ENCODE results near the gene TRAPPC3L. TPM values are rescaled to one million over a fixed set of nuclear protein-coding genes. Genes with fewer than 3 reads are reported as not detected.

Gene TRAPPC3L
- total and polyA plus RNA-seq, 2 of the 13 experiments (the other 11 are each of a cell fraction or from before 2014, with no cell fraction given) = not detected

- no peak for TF ChIP-seq ZNF10 (CRISPR knock-in tag; IDR thresholded peaks at IDR 0.05; ENCODE audit: borderline replicate concordance, low read depth)
- TF ChIP-seq MBD4 (IDR thresholded peaks at IDR 0.05; ENCODE audit: borderline replicate concordance, low read length) = no peak
- TF ChIP-seq ZNF382 (CRISPR knock-in tag; IDR thresholded peaks at IDR 0.05; ENCODE audit: borderline replicate concordance) = no peak
- TF ChIP-seq MAFK (conservative IDR thresholded peaks at IDR 0.05 in 1 of 2, IDR thresholded peaks at IDR 0.05 in 1 of 2; ENCODE audit: low read length in 2 of 2) = no peak
- no peak for TF ChIP-seq KLF9 (CRISPR knock-in tag; IDR thresholded peaks at IDR 0.05; ENCODE audit: low read depth)
- no peak for TF ChIP-seq PAWR (CRISPR knock-in tag; IDR thresholded peaks at IDR 0.05; ENCODE audit: borderline replicate concordance)
- TF ChIP-seq SNRNP70 (IDR thresholded peaks at IDR 0.05; ENCODE audit: low read depth, low read length) = no peak
- TF ChIP-seq FOXO1 (CRISPR knock-in tag; IDR thresholded peaks at IDR 0.05) = peak; percentile 62; the same call in 1 of the 2 replicates
- TF ChIP-seq MZF1 (CRISPR knock-in tag; IDR thresholded peaks at IDR 0.05; ENCODE audit: borderline replicate concordance) = peak; percentile 53; the same call in 1 of the 2 replicates
- TF ChIP-seq NCOA1 (CRISPR knock-in tag; IDR thresholded peaks at IDR 0.05) = no peak
- TF ChIP-seq SRSF1 (optimal IDR thresholded peaks at IDR 0.05; ENCODE audit: low read depth, low read length) = no peak
- TF ChIP-seq ZBTB26 (CRISPR knock-in tag; IDR thresholded peaks at IDR 0.05; ENCODE audit: borderline replicate concordance) = no peak
- peak; percentile 90 for TF ChIP-seq POGZ (CRISPR knock-in tag; IDR thresholded peaks at IDR 0.05)
- no peak for TF ChIP-seq ADNP (CRISPR knock-in tag; IDR thresholded peaks at IDR 0.05)
- TF ChIP-seq ZBTB7B (CRISPR knock-in tag; IDR thresholded peaks at IDR 0.05) = no peak
- TF ChIP-seq ZNF20 (CRISPR knock-in tag; IDR thresholded peaks at IDR 0.05) = no peak
- no peak for TF ChIP-seq ZNF124 (CRISPR knock-in tag; IDR thresholded peaks at IDR 0.05)
- TF ChIP-seq PHB2 (IDR thresholded peaks at IDR 0.05; ENCODE audit: partially characterized antibody) = no peak
- no peak for TF ChIP-seq ZNF619 (CRISPR knock-in tag; IDR thresholded peaks at IDR 0.05)
- TF ChIP-seq HDAC2 (CRISPR knock-in tag; IDR thresholded peaks at IDR 0.05) = peak; percentile 76; the same call in 1 of the 2 replicates
- TF ChIP-seq STAT6 (CRISPR knock-in tag; IDR thresholded peaks at IDR 0.05; ENCODE audit: borderline replicate concordance) = no peak
- no peak for TF ChIP-seq HNRNPUL1 (IDR thresholded peaks at IDR 0.05; ENCODE audit: low read depth, low read length)
- no peak for TF ChIP-seq ZSCAN22 (CRISPR knock-in tag; IDR thresholded peaks at IDR 0.05)
- TF ChIP-seq ZFAT (CRISPR knock-in tag; conservative IDR thresholded peaks at IDR 0.05) = no peak
- no peak for TF ChIP-seq POLR2AphosphoS5 (IDR thresholded peaks at IDR 0.05; ENCODE audit: low read depth, low read length)
Measured at GRCh38 chr6:116550796-116551195, 5.3 kb upstream of the TRAPPC3L start (continued).

Measured in HepG2 (cell line).